OCI-LY7 (cell line): Measurements from ENCODE around the gene CCDC159.

Experiments
- EZH2phosphoT487 ChIP-seq: fragments of 200-600 bp; sonication (generic); IDR thresholded peaks from 2 replicates; pipeline ENCODE4 v1.6.1; 2018; ENCODE audit warnings: low read depth, borderline replicate concordance, mild to moderate bottlenecking, mixed run types, antibody characterized with exemption, low read length, moderate library complexity, mixed read lengths
- TF ChIP-seq, protein P1 (sequence below): fragments of 200-600 bp; sonication (generic); conservative IDR thresholded peaks from 2 replicates; pipeline ENCODE4 v1.5.1; 2014; ENCODE audit warnings: mild to moderate bottlenecking, antibody characterized with exemption, low read length, moderate library complexity, mixed read lengths

DNA sequence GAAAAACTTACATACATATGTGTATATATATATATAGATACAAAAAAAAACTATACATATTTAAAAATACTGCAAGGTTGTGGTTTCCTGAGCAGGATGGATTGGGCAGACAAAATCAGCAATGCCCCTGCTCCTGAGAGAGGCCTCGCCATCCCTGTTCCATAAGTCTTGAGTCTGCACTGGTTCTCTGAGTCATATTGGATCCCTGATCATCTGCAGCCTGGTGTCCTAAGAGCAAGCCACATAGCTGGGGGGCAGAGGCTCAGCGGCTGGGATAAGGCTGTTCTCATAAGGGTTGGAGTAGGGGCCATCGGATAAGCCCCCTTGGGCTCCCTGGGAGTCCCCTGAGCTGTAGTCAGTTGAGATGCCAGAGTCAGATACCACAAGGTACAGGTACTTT is 31.4 kb downstream of the CCDC159 start:
- TF ChIP-seq, protein P1, sequence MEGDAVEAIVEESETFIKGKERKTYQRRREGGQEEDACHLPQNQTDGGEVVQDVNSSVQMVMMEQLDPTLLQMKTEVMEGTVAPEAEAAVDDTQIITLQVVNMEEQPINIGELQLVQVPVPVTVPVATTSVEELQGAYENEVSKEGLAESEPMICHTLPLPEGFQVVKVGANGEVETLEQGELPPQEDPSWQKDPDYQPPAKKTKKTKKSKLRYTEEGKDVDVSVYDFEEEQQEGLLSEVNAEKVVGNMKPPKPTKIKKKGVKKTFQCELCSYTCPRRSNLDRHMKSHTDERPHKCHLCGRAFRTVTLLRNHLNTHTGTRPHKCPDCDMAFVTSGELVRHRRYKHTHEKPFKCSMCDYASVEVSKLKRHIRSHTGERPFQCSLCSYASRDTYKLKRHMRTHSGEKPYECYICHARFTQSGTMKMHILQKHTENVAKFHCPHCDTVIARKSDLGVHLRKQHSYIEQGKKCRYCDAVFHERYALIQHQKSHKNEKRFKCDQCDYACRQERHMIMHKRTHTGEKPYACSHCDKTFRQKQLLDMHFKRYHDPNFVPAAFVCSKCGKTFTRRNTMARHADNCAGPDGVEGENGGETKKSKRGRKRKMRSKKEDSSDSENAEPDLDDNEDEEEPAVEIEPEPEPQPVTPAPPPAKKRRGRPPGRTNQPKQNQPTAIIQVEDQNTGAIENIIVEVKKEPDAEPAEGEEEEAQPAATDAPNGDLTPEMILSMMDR: no peak
- no peak for TF ChIP-seq EZH2phosphoT487
